MV-4-11 (cell line): ENCODE results near the gene SRBD1.

ENCODE experiments used
- DNase-seq: peaks from one replicate; lab custom pipeline; 2025; lab: John Stamatoyannopoulos, UW

SRBD1 gene

GRCh38 chr2:45595721-45596435 lies 15.2 kb downstream of the SRBD1 start:
- DNase-seq: no peak

- DNase-seq: no peak
Measured at GRCh38 chr2:45591073-45591472, 20.0 kb downstream of the SRBD1 start.

- DNase-seq: no peak
Measured at GRCh38 chr2:45588158-45588829, 22.8 kb downstream of the SRBD1 start.

GRCh38 chr2:45586600-45586999 lies 24.5 kb downstream of the SRBD1 start:
- no peak for DNase-seq

GRCh38 chr2:45585267-45585861 lies 25.7 kb downstream of the SRBD1 start:
- peak; percentile 67 for DNase-seq

- peak; percentile 63 for DNase-seq
Measured at GRCh38 chr2:45583977-45584376, 27.1 kb downstream of the SRBD1 start.

- no peak for DNase-seq
Measured at GRCh38 chr2:45582522-45582921, 28.5 kb downstream of the SRBD1 start.

GRCh38 chr2:45578056-45578843 lies 32.8 kb downstream of the SRBD1 start:
- peak; percentile 47 for DNase-seq

- no peak for DNase-seq
Measured at GRCh38 chr2:45577441-45577840, 33.6 kb downstream of the SRBD1 start.

- DNase-seq: peak; percentile 61
Measured at GRCh38 chr2:45575881-45576280, 35.2 kb downstream of the SRBD1 start.

GRCh38 chr2:45572979-45573378 lies 38.1 kb downstream of the SRBD1 start:
- no peak for DNase-seq

- DNase-seq: no peak
Measured at GRCh38 chr2:45571940-45572339, 39.1 kb downstream of the SRBD1 start.

GRCh38 chr2:45570671-45571334 lies 40.3 kb downstream of the SRBD1 start:
- no peak for DNase-seq

GRCh38 chr2:45568935-45569334 lies 42.1 kb downstream of the SRBD1 start:
- DNase-seq: no peak

GRCh38 chr2:45567974-45568789 lies 42.9 kb downstream of the SRBD1 start:
- DNase-seq: peak; percentile 97

GRCh38 chr2:45567288-45567963 lies 43.6 kb downstream of the SRBD1 start:
- DNase-seq: no peak

GRCh38 chr2:45559436-45559835 lies 51.6 kb downstream of the SRBD1 start:
- DNase-seq: peak; percentile 49

- DNase-seq: no peak
Measured at GRCh38 chr2:45554742-45555140, 56.3 kb downstream of the SRBD1 start.

GRCh38 chr2:45554073-45554741 lies 56.9 kb downstream of the SRBD1 start:
- DNase-seq: no peak

- DNase-seq: no peak
Measured at GRCh38 chr2:45551862-45552261, 59.2 kb downstream of the SRBD1 start.
